Sigmoid colon (tissue), 7 donors: Measurements from ENCODE around the gene OR2T8. TPM values are rescaled to one million over a fixed set of nuclear protein-coding genes. Genes with fewer than 3 reads are reported as not detected.

ENCODE experiments used
- DNase-seq: peaks from one replicate; pipeline ENCODE4 v3.0.0-alpha.2; 2019
- H3K27ac ChIP-seq, 4 donors: fragments of 200-600 bp; sonication (generic); one replicate each; pipeline ENCODE4 v1.5.1; 2016 to 2019; ENCODE audit warnings: mild to moderate bottlenecking in 1 of 4
- H3K27me3 ChIP-seq, 3 donors: fragments of 200-600 bp; sonication (generic); one replicate each; pipeline ENCODE4 v1.5.1; 2019; ENCODE audit warnings: mild to moderate bottlenecking in 1 of 3
- H3K36me3 ChIP-seq, 4 donors: fragments of 200-600 bp; sonication (generic); one replicate each; pipeline ENCODE4 v1.5.1; 2016 to 2019
- H3K4me1 ChIP-seq, 4 donors: fragments of 200-600 bp; sonication (generic); one replicate each; pipeline ENCODE4 v1.5.1; 2017 to 2019
- H3K4me3 ChIP-seq, 4 donors: fragments of 200-600 bp; sonication (generic); one replicate each; pipeline ENCODE4 v1.5.1; 2017 to 2019; ENCODE audit warnings: mild to moderate bottlenecking in 2 of 4, moderate library complexity in 1 of 4
- H3K9me3 ChIP-seq, 4 donors: fragments of 200-600 bp in 3 of 4; sonication (generic) in 3 of 4; one replicate each; pipeline versions ENCODE4 v1.5.1 to v1.6.1; 2013 to 2019
- CTCF ChIP-seq, 4 experiments: fragments of 450-650 bp in 3 of 4; fragments of 200-600 bp in 1 of 4; IDR thresholded peaks; one replicate each; pipeline ENCODE4 v1.5.1; 2016 to 2019; ENCODE audit warnings: antibody characterized with exemption in 4 of 4, mild to moderate bottlenecking in 3 of 4, moderate library complexity in 2 of 4
- EP300 ChIP-seq, 4 donors: sonication (generic); formaldehyde crosslinking; IDR thresholded peaks; one replicate each; pipeline ENCODE4 v1.6.1; 2017; ENCODE audit warnings: antibody characterized with exemption in 4 of 4
- POLR2A ChIP-seq, 2 donors: fragments of 450-650 bp; IDR thresholded peaks; one replicate each; pipeline ENCODE4 v1.6.1; 2016; ENCODE audit warnings: antibody characterized with exemption in 2 of 2, mild to moderate bottlenecking in 2 of 2, moderate library complexity in 2 of 2
- POLR2AphosphoS5 ChIP-seq, 4 donors: sonication (generic); formaldehyde crosslinking; IDR thresholded peaks; one replicate each; pipeline ENCODE4 v1.6.1; 2017; ENCODE audit warnings: antibody characterized with exemption in 4 of 4
- WGBS, 2 donors: extraction: QIAGEN DNeasy Blood & Tissue Kit; methylation state at CpG; one replicate each; pipeline ENCODE4 v1.1.7; 2013; 5-methylcytosine and 5-hydroxymethylcytosine counted together
- intact Hi-C: fragments of 100-400 bp; cut with DNase I; formaldehyde crosslinking; loops from one replicate; pipeline ENCODE4 v1.15.1; 2023
- polyA plus RNA-seq, 3 donors: library from polyadenylated mRNA; stranded (reverse); fragments of 200-250 nt; gene quantifications; one replicate each; pipeline ENCODE4 v1.2.3, GENCODE V29; 2013
- total RNA-seq, 4 donors: library from RNA; depleted of rRNA; stranded (reverse); fragments of >200 nt; gene quantifications; one replicate each; pipeline ENCODE4 v1.1.0, GENCODE V29; 2016
- donor health status: healthy with polysubstance abuse.
- donor health status: Bipolar disorder and iron deficiency.
- donor health status: healthy.

Gene OR2T8, protein sequence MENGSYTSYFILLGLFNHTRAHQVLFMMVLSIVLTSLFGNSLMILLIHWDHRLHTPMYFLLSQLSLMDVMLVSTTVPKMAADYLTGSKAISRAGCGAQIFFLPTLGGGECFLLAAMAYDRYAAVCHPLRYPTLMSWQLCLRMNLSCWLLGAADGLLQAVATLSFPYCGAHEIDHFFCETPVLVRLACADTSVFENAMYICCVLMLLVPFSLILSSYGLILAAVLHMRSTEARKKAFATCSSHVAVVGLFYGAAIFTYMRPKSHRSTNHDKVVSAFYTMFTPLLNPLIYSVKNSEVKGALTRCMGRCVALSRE
- total RNA-seq (not detected), polyA plus RNA-seq (not detected)

DNA sequence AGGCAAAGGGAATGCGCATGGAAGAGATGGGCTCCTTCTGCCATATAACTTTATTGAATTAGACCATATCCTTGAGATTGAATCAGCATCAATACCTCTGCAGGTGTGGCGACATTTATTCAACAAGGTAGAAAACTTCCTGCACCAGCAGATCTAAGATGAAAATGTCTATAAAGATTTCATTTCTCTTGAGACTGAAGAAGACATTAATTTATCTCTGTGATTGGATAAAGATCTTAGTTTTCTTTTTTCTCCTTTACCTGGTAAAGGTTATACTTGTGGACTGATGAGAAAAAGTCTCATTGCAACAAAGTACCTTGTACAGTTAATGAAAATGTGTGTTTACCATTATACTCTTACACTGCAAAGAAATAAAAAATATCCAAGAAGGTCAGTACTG, at the start of gene OR2T8:
Gene OR2T8, plus strand, starts transcription at position 301 of the 400 bp plus-strand sequence. CDS start 766 bp downstream, outside the sequence.
- no peak within 1 kb of the TSS for H3K27ac ChIP-seq
- no peak for DNase-seq
- H3K4me3 ChIP-seq, result no peak within 1 kb of the TSS
- H3K4me1 ChIP-seq, result no peaks in the 10 kb centered on the region
- intact Hi-C loops, result no loop called here
- no peaks in the 10 kb centered on the region for H3K9me3 ChIP-seq
- no peaks in the 10 kb centered on the region for H3K27me3 ChIP-seq
- H3K36me3 ChIP-seq, result no peaks in the 10 kb centered on the region
- 92 to 94% methylated on average over 2 of the region's 2 CpGs for WGBS, 2 donors
- TF ChIP-seq POLR2A (IDR thresholded peaks at IDR 0.05) (no peak), POLR2AphosphoS5 (IDR thresholded peaks at IDR 0.05) (no peak), EP300 (IDR thresholded peaks at IDR 0.05) (no peak), CTCF (IDR thresholded peaks at IDR 0.05) (no peak)

GRCh38 chr1:247883346-247883745, 36.7 kb upstream of the OR2T8 start:
- no peak for DNase-seq
- H3K36me3 ChIP-seq, result no peaks in the 10 kb centered on the region
- TF ChIP-seq EP300 (IDR thresholded peaks at IDR 0.05) (no peak), POLR2AphosphoS5 (IDR thresholded peaks at IDR 0.05) (no peak), POLR2A (IDR thresholded peaks at IDR 0.05) (no peak), CTCF (IDR thresholded peaks at IDR 0.05) (no peak)
- WGBS, 2 donors, result 89 to 90% methylated on average over 9 of the region's 9 CpGs
- no peak overlapping the region for H3K27ac ChIP-seq
- no peaks in the 10 kb centered on the region for H3K4me1 ChIP-seq
- H3K9me3 ChIP-seq, result no peaks in the 10 kb centered on the region
- no peaks in the 10 kb centered on the region for H3K27me3 ChIP-seq
- intact Hi-C loops, result no loop called here
- H3K4me3 ChIP-seq, result no peak overlapping the region

DNA sequence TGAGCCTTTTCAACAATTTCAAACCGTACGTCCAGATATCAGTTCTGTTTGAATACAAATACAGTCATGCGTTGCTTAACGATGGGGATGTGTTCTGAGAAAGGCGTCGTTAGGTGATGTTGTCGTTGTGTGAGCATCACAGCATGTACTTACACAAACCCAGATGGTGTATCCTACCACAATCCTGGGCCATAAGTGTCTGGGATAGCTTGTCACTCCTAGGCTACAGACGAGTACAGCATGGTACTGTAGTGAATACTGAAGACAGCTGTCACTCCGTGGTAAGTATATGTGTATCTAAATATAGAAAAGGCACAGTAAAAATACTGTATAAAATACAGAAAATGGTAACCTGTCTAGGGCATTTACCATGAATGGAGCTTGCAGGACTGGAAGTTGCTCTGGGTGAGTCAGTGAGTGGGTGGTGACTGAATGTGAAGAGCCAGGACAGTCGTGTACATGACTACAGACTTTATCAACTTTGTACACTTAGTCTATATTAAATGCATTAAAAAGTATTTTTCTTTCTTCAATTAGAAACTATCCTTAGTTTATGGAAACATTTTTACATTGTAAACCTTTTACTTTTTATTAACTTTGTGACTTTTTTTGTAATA, 35.1 kb upstream of the OR2T8 start:
- TF ChIP-seq POLR2A (IDR thresholded peaks at IDR 0.05) (no peak), CTCF (IDR thresholded peaks at IDR 0.05) (no peak), EP300 (IDR thresholded peaks at IDR 0.05) (no peak), POLR2AphosphoS5 (IDR thresholded peaks at IDR 0.05) (no peak)
- no peak for DNase-seq
- intact Hi-C loops, result no loop called here
- Histone ChIP-seq H3K4me3 (no peak overlapping the region), H3K4me1 (no peaks in the 10 kb centered on the region), H3K36me3 (no peaks in the 10 kb centered on the region), H3K27ac (no peak overlapping the region), H3K9me3 (no peaks in the 10 kb centered on the region), H3K27me3 (no peaks in the 10 kb centered on the region)
- WGBS, 2 donors, result 89 to 91% methylated on average over 10 of the region's 10 CpGs

DNA sequence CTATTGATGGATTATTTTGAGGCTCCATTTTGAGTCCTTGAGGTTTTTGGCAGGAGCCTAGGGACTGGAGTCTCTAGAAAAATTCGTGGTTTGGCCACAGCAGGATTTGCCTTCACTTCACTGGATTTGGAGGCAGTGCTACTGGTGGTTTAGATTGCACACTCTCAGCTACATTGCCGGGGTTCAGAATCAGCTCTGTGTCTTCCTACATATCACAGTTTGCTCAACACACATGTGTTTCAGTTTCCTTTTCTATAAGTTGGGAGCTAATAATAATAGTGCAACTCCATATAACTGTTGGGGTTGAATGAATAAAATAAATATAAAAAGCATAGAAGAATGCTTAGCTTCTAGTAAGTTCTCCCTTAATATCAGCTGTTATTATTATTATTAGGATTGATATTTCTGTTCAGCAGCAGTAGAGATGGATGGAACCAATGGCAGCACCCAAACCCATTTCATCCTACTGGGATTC, 24.9 kb upstream of the OR2T8 start, which contains the start of gene OR2W3:
Gene OR2W3, plus strand, starts transcription at position 425 of the 475 bp plus-strand sequence. Its CDS starts 0 bp downstream, at position 425.
- Histone ChIP-seq H3K36me3 (no peaks in the 10 kb centered on the region), H3K27ac (no peak within 1 kb of the TSS), H3K9me3 (no peaks in the 10 kb centered on the region), H3K4me3 (no peak within 1 kb of the TSS), H3K27me3 (no peaks in the 10 kb centered on the region), H3K4me1 (no peaks in the 10 kb centered on the region)
- intact Hi-C loops, result no loop called here
- WGBS, 2 donors, result 41% methylated on average over 2 of the region's 2 CpGs
- no peak for DNase-seq
- TF ChIP-seq POLR2A (IDR thresholded peaks at IDR 0.05) (no peak), POLR2AphosphoS5 (IDR thresholded peaks at IDR 0.05) (no peak), CTCF (IDR thresholded peaks at IDR 0.05) (no peak), EP300 (IDR thresholded peaks at IDR 0.05) (no peak)
